Measurements from ENCODE around the gene NUDT21.
A peak's percentile ranks its signal among the peaks of the same experiment; 100 is the strongest.
"Not testable (repeated sequence)": the region's sequence is repeated elsewhere in the genome, so short reads cannot be mapped to it uniquely, and the experiment has no call there.

Gene NUDT21

GRCh38 chr16:56450986-56451752 is at the start of gene NUDT21, which contains the start of gene OGFOD1:
TSS of gene NUDT21 (minus strand) at chr16:56451332. CDS start at chr16:56451202, 130 bp downstream.
TSS of gene OGFOD1 (plus strand) at chr16:56451554. CDS start at chr16:56451613, 59 bp downstream.
- H3K27ac ChIP-seq, result peak within 1 kb of the TSS; percentile 77
- peak; percentile 90 for DNase-seq (ENCODE audit: low read depth, low spot score)

GRCh38 chr16:56493815-56494214 is 42.7 kb upstream of the NUDT21 start:
- no peak for DNase-seq (ENCODE audit: low read depth, low spot score)
- H3K27ac ChIP-seq, result no peak overlapping the region

- no peak for DNase-seq (ENCODE audit: low read depth, low spot score)
- H3K27ac ChIP-seq, result no peak overlapping the region
Measured at GRCh38 chr16:56493126-56493525, 42.0 kb upstream of the NUDT21 start.

GRCh38 chr16:56491657-56492261 is 40.6 kb upstream of the NUDT21 start:
- no peak overlapping the region for H3K27ac ChIP-seq
- DNase-seq (ENCODE audit: low read depth, low spot score), result no peak

GRCh38 chr16:56488868-56489267 is 37.7 kb upstream of the NUDT21 start:
- DNase-seq (ENCODE audit: low read depth, low spot score); H3K27ac ChIP-seq: not testable (repeated sequence)

GRCh38 chr16:56488035-56488434 is 36.9 kb upstream of the NUDT21 start:
- no peak overlapping the region for H3K27ac ChIP-seq
- DNase-seq (ENCODE audit: low read depth, low spot score), result no peak

- H3K27ac ChIP-seq, result no peak overlapping the region
- no peak for DNase-seq (ENCODE audit: low read depth, low spot score)
Measured at GRCh38 chr16:56483394-56483793, 32.3 kb upstream of the NUDT21 start.

GRCh38 chr16:56482683-56483236 is 31.6 kb upstream of the NUDT21 start:
- no peak overlapping the region for H3K27ac ChIP-seq
- no peak for DNase-seq (ENCODE audit: low read depth, low spot score)

- no peak for DNase-seq (ENCODE audit: low read depth, low spot score)
Measured at GRCh38 chr16:56481468-56482122, 30.5 kb upstream of the NUDT21 start.

GRCh38 chr16:56480776-56481467 is 29.8 kb upstream of the NUDT21 start:
- H3K27ac ChIP-seq, result no peak overlapping the region
- no peak for DNase-seq (ENCODE audit: low read depth, low spot score)

More at GRCh38 chr16:56481468-56482122, 30.5 kb upstream of the NUDT21 start:
- no peak overlapping the region for H3K27ac ChIP-seq

- no peak for DNase-seq (ENCODE audit: low read depth, low spot score)
- peak overlapping the region; percentile 54 for H3K27ac ChIP-seq
Measured at GRCh38 chr16:56479469-56479868, 28.3 kb upstream of the NUDT21 start.

GRCh38 chr16:56478281-56479049 is 27.3 kb upstream of the NUDT21 start:
- H3K27ac ChIP-seq, result peak overlapping the region; percentile 54
- no peak for DNase-seq (ENCODE audit: low read depth, low spot score)

GRCh38 chr16:56477096-56477878 is 26.2 kb upstream of the NUDT21 start:
- H3K27ac ChIP-seq, result peak overlapping the region; percentile 75
- peak; percentile 27 for DNase-seq (ENCODE audit: low read depth, low spot score)

GRCh38 chr16:56475201-56475600 is 24.1 kb upstream of the NUDT21 start:
- no peak overlapping the region for H3K27ac ChIP-seq
- no peak for DNase-seq (ENCODE audit: low read depth, low spot score)

GRCh38 chr16:56470666-56471065 is 19.5 kb upstream of the NUDT21 start:
- peak overlapping the region; percentile 44 for H3K27ac ChIP-seq
- DNase-seq (ENCODE audit: low read depth, low spot score), result no peak

- peak overlapping the region; percentile 44 for H3K27ac ChIP-seq
Measured at GRCh38 chr16:56470232-56470631, 19.1 kb upstream of the NUDT21 start.

GRCh38 chr16:56469748-56470147 is 18.6 kb upstream of the NUDT21 start:
- no peak for DNase-seq (ENCODE audit: low read depth, low spot score)
- peak overlapping the region; percentile 44 for H3K27ac ChIP-seq

More at GRCh38 chr16:56470232-56470631, 19.1 kb upstream of the NUDT21 start:
- peak; percentile 44 for DNase-seq (ENCODE audit: low read depth, low spot score)

- DNase-seq (ENCODE audit: low read depth, low spot score), result no peak
- no peak overlapping the region for H3K27ac ChIP-seq
Measured at GRCh38 chr16:56468800-56469199, 17.7 kb upstream of the NUDT21 start.

GRCh38 chr16:56466344-56466743 is 15.2 kb upstream of the NUDT21 start:
- H3K27ac ChIP-seq, result no peak overlapping the region
- DNase-seq (ENCODE audit: low read depth, low spot score), result no peak

Data from epithelial cell of prostate (primary cell).